GM12892 (cell line): ENCODE data around the gene RRBP1.

Source experiments
- POLR2A ChIP-seq: IDR thresholded peaks from 2 replicates; pipeline ENCODE4 v1.6.1; 2011; ENCODE audit warnings: low read depth, low read length, control low read depth
- POLR2AphosphoS5 ChIP-seq: IDR thresholded peaks from 2 replicates; pipeline ENCODE4 v1.6.1; 2011; ENCODE audit warnings: low read depth, low read length, control low read depth
- TAF1 ChIP-seq: IDR thresholded peaks from 2 replicates; pipeline ENCODE4 v1.6.1; 2011; ENCODE audit warnings: low read depth, mild to moderate bottlenecking, control low read depth, low read length, borderline replicate concordance

DNA sequence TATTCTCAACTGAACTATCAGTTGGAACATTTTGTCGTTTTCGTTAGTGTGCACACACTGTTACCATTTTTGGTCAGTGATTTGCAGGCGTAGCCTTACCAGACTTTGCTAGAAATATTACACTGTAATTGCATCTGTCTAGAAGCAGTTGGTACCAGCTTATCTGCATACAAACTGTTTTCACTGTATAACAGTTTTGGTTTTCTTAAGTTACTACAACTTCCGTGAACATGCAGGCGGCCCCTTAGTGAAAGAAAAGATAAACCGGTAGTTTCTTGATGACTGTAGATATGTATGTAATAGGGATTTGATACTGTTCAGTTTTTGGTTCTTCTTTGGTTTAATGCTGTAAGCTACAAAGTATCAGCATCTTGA is 110.9 kb downstream of the RRBP1 start:
- TF ChIP-seq TAF1 (no peak), POLR2A (no peak), POLR2AphosphoS5 (no peak)
